Measurements from ENCODE around the gene XNDC1N. TPM values are rescaled to one million over a fixed set of nuclear protein-coding genes. Genes with fewer than 3 reads are reported as not detected.
A peak's percentile ranks its signal among the peaks of the same experiment; 100 is the strongest.
"Not testable (repeated sequence)": the region's sequence is repeated elsewhere in the genome, so short reads cannot be mapped to it uniquely, and the experiment has no call there.

Gene XNDC1N
- total RNA-seq, 1 experiment from 2014 or later: 18.5 TPM

DNA sequence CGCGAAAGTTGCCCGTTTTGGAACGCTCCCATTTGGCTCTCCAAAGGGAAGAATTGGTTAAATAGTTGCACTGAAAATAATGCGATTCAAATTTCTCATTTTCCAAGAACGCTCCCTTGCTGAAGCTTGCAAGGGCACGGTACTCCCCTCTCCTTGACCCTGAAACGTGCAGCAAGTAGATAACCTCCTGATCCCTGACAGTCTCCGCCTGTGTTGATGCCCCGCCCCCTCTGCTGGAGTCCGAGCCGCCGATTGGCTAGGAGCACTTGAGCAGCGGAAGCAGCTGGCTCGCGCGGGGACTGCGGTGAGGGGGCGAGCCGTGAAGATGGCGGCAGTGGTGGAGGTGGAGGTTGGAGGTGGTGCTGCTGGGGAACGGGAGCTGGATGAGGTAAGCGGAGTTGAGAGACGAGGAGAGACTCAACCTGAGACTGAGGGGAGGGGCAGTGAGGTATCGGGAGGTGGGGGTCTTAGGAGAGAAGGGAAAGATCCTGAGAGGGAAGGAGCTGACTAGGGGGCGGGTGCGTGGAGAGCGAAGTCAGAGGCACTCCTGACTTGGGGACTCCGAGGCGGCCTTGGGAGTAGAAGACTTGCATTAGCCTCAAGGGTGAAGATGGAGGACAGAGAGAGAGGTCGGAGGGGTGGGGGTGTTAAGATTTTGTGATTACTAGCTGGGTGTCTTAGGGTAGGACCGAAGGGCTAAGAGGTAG is 496 bp upstream of the XNDC1N start, which contains the start of gene RNF121:
TSS of gene RNF121 (plus strand) at position 310 of the 707 bp plus-strand sequence. CDS start at position 326, 16 bp downstream.
- DNase-seq: peak; percentile 96
- Mint-ChIP-seq H3K4me3 (ENCODE audit: low read depth, unreplicated experiment) (peak within 1 kb of the TSS; percentile 88), H3K4me1 (ENCODE audit: low read depth, unreplicated experiment) (peaks cover 25% of the 10 kb centered on the region), H3K27me3 (ENCODE audit: unreplicated experiment) (no peaks in the 10 kb centered on the region), H3K36me3 (ENCODE audit: insufficient read depth, unreplicated experiment) (peaks cover 27% of the 10 kb centered on the region), H3K27ac (ENCODE audit: unreplicated experiment) (peak within 1 kb of the TSS; percentile 95), H3K9me3 (ENCODE audit: low read depth, unreplicated experiment) (no peaks in the 10 kb centered on the region)
- intact Hi-C loops (cut with micrococcal nuclease; ENCODE audit: unreplicated experiment): no loop called here
- CTCF ChIA-PET: interaction anchor here (0.6 to 1.5 kb wide), 4 partner anchors 10 to 120 kb away, joined by 3 to 4 read pairs (median 4); no protein-coding TSS in a partner anchor
- TF ChIP-seq, protein P1, sequence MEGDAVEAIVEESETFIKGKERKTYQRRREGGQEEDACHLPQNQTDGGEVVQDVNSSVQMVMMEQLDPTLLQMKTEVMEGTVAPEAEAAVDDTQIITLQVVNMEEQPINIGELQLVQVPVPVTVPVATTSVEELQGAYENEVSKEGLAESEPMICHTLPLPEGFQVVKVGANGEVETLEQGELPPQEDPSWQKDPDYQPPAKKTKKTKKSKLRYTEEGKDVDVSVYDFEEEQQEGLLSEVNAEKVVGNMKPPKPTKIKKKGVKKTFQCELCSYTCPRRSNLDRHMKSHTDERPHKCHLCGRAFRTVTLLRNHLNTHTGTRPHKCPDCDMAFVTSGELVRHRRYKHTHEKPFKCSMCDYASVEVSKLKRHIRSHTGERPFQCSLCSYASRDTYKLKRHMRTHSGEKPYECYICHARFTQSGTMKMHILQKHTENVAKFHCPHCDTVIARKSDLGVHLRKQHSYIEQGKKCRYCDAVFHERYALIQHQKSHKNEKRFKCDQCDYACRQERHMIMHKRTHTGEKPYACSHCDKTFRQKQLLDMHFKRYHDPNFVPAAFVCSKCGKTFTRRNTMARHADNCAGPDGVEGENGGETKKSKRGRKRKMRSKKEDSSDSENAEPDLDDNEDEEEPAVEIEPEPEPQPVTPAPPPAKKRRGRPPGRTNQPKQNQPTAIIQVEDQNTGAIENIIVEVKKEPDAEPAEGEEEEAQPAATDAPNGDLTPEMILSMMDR (IDR thresholded peaks at IDR 0.05; ENCODE audit: unreplicated experiment): no peak
- no TSS peak for BruUV-seq (replicated peaks)

DNA sequence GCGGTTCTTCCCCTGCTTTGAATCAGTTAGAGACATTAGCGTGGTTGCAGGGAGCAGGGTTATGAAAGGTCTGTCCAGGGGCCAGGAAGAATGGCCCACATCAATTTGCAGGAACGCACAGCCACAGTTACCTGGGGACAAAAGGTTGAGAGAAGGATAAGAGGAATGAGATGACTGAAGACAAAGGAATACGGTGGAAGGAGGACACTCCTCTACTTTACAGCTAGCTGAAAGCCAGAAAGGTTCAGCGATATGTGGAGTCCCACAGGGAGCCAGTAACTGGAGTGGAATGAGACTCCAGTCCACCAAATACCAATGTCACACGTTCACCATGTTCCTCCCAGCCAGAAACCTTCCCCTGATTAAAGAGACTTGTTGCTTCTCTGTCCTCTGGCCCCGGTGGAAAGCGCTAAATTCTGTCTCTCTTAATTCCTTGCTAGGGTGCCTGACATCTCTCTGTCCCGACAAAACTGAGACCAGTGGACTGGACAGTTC is 10.7 kb downstream of the XNDC1N start:
- no peak for DNase-seq
- TF ChIP-seq, protein P1 (IDR thresholded peaks at IDR 0.05; ENCODE audit: unreplicated experiment): no peak
- no peak overlapping the region for H3K27ac Mint-ChIP-seq (ENCODE audit: unreplicated experiment)
- intact Hi-C loops (cut with micrococcal nuclease; ENCODE audit: unreplicated experiment): no loop called here
- no TSS peak for BruUV-seq (replicated peaks)
- H3K4me3 Mint-ChIP-seq (ENCODE audit: low read depth, unreplicated experiment): no peak overlapping the region
- H3K27me3 Mint-ChIP-seq (ENCODE audit: unreplicated experiment): no peaks in the 10 kb centered on the region
- no peaks in the 10 kb centered on the region for H3K9me3 Mint-ChIP-seq (ENCODE audit: low read depth, unreplicated experiment)
- no peaks in the 10 kb centered on the region for H3K36me3 Mint-ChIP-seq (ENCODE audit: insufficient read depth, unreplicated experiment)
- no peaks in the 10 kb centered on the region for H3K4me1 Mint-ChIP-seq (ENCODE audit: low read depth, unreplicated experiment)
- CTCF ChIA-PET: no interaction called here

GRCh38 chr11:71914617-71915189 is 13.7 kb downstream of the XNDC1N start:
- CTCF ChIA-PET: no interaction called here
- H3K27me3 Mint-ChIP-seq (ENCODE audit: unreplicated experiment): no peaks in the 10 kb centered on the region
- BruUV-seq (replicated peaks): no TSS peak
- TF ChIP-seq, protein P1 (IDR thresholded peaks at IDR 0.05; ENCODE audit: unreplicated experiment): no peak
- no peaks in the 10 kb centered on the region for H3K4me1 Mint-ChIP-seq (ENCODE audit: low read depth, unreplicated experiment)
- peaks cover 5% of the 10 kb centered on the region for H3K36me3 Mint-ChIP-seq (ENCODE audit: insufficient read depth, unreplicated experiment)
- H3K27ac Mint-ChIP-seq (ENCODE audit: unreplicated experiment): no peak overlapping the region
- H3K9me3 Mint-ChIP-seq (ENCODE audit: low read depth, unreplicated experiment): no peaks in the 10 kb centered on the region
- intact Hi-C loops (cut with micrococcal nuclease; ENCODE audit: unreplicated experiment): no loop called here
- no peak overlapping the region for H3K4me3 Mint-ChIP-seq (ENCODE audit: low read depth, unreplicated experiment)
- no peak for DNase-seq

- Mint-ChIP-seq H3K27ac (ENCODE audit: unreplicated experiment) (no peak overlapping the region), H3K4me1 (ENCODE audit: low read depth, unreplicated experiment) (no peaks in the 10 kb centered on the region), H3K36me3 (ENCODE audit: insufficient read depth, unreplicated experiment) (peaks cover 5% of the 10 kb centered on the region), H3K4me3 (ENCODE audit: low read depth, unreplicated experiment) (no peak overlapping the region), H3K9me3 (ENCODE audit: low read depth, unreplicated experiment) (no peaks in the 10 kb centered on the region), H3K27me3 (ENCODE audit: unreplicated experiment) (no peaks in the 10 kb centered on the region)
- CTCF ChIA-PET: interaction anchor here (0.7 kb wide), 1 partner anchor 230 kb away, joined by 3 read pairs; no protein-coding TSS in a partner anchor
- intact Hi-C loops (cut with micrococcal nuclease; ENCODE audit: unreplicated experiment): no loop called here
- TF ChIP-seq, protein P1 (IDR thresholded peaks at IDR 0.05; ENCODE audit: unreplicated experiment): no peak
- no TSS peak for BruUV-seq (replicated peaks)
- DNase-seq: no peak
Measured at GRCh38 chr11:71913756-71914526, 14.5 kb downstream of the XNDC1N start.

GRCh38 chr11:71911986-71912340 is 16.4 kb downstream of the XNDC1N start:
- not testable (repeated sequence) for H3K4me3 Mint-ChIP-seq (ENCODE audit: low read depth, unreplicated experiment); H3K36me3 Mint-ChIP-seq (ENCODE audit: insufficient read depth, unreplicated experiment)

GRCh38 chr11:71911321-71911985 is 16.9 kb downstream of the XNDC1N start:
- H3K27ac Mint-ChIP-seq (ENCODE audit: unreplicated experiment); CTCF ChIA-PET; BruUV-seq (replicated peaks); intact Hi-C loops (cut with micrococcal nuclease; ENCODE audit: unreplicated experiment); H3K27me3 Mint-ChIP-seq (ENCODE audit: unreplicated experiment); H3K36me3 Mint-ChIP-seq (ENCODE audit: insufficient read depth, unreplicated experiment); H3K9me3 Mint-ChIP-seq (ENCODE audit: low read depth, unreplicated experiment); H3K4me3 Mint-ChIP-seq (ENCODE audit: low read depth, unreplicated experiment); H3K4me1 Mint-ChIP-seq (ENCODE audit: low read depth, unreplicated experiment): not testable (repeated sequence)
- DNase-seq: peak; percentile 22

More at GRCh38 chr11:71911986-71912340, 16.4 kb downstream of the XNDC1N start:
- CTCF ChIA-PET; H3K4me1 Mint-ChIP-seq (ENCODE audit: low read depth, unreplicated experiment); H3K9me3 Mint-ChIP-seq (ENCODE audit: low read depth, unreplicated experiment); intact Hi-C loops (cut with micrococcal nuclease; ENCODE audit: unreplicated experiment); H3K27me3 Mint-ChIP-seq (ENCODE audit: unreplicated experiment); BruUV-seq (replicated peaks); H3K27ac Mint-ChIP-seq (ENCODE audit: unreplicated experiment): not testable (repeated sequence)
- DNase-seq: peak; percentile 11
